Neural cell (in vitro differentiated cells): Measurements from ENCODE around the gene PANX2.

ENCODE experiments used
- CTCF ChIP-seq: fragments of 450-650 bp; IDR thresholded peaks from 2 replicates; pipeline ENCODE4 v1.5.1; 2014; ENCODE audit warnings: antibody characterized with exemption, mild to moderate bottlenecking, moderate library complexity; ENCODE audit not compliant: poor library complexity, severe bottlenecking
- EP300 ChIP-seq: fragments of 450-650 bp; conservative IDR thresholded peaks from 2 replicates; pipeline ENCODE4 v1.6.1; 2014; ENCODE audit warnings: antibody characterized with exemption, mild to moderate bottlenecking, moderate library complexity; ENCODE audit not compliant: poor library complexity, severe bottlenecking
- EZH2 ChIP-seq: fragments of 200-600, 300-800 bp; shearing (Covaris generic), sonication (generic); IDR thresholded peaks from 2 replicates; pipeline ENCODE4 v1.6.1; 2014; ENCODE audit warnings: antibody characterized with exemption, low read length, borderline replicate concordance, mild to moderate bottlenecking; ENCODE audit not compliant: insufficient read depth, poor library complexity, severe bottlenecking
- MXI1 ChIP-seq: fragments of 450-650 bp; conservative IDR thresholded peaks from 2 replicates; pipeline ENCODE4 v1.6.1; 2014; ENCODE audit warnings: antibody characterized with exemption, mild to moderate bottlenecking; ENCODE audit not compliant: poor library complexity, severe bottlenecking
- POLR2AphosphoS5 ChIP-seq: IDR thresholded peaks from 2 replicates; pipeline ENCODE4 v1.6.1; 2012
- RAD21 ChIP-seq: fragments of 450-650 bp; conservative IDR thresholded peaks from 2 replicates; pipeline ENCODE4 v1.6.1; 2014; ENCODE audit warnings: antibody characterized with exemption, mild to moderate bottlenecking, moderate library complexity
- REST ChIP-seq: IDR thresholded peaks from 2 replicates; pipeline ENCODE4 v1.6.1; 2012; ENCODE audit warnings: borderline replicate concordance
- SMC3 ChIP-seq: fragments of 450-650 bp; conservative IDR thresholded peaks from 2 replicates; pipeline ENCODE4 v1.6.1; 2014; ENCODE audit warnings: antibody characterized with exemption, mild to moderate bottlenecking, moderate library complexity; ENCODE audit not compliant: poor library complexity
- TAF1 ChIP-seq: IDR thresholded peaks from 2 replicates; pipeline ENCODE4 v1.6.1; 2012; ENCODE audit warnings: low read depth

- TF ChIP-seq CTCF (no peak), REST (no peak), POLR2AphosphoS5 (no peak), EP300 (no peak), SMC3 (no peak), EZH2 (no peak), TAF1 (no peak), RAD21 (no peak), MXI1 (no peak)
Measured at GRCh38 chr22:50171319-50171964, 911 bp downstream of the PANX2 start.
